HL-60 (cell line): Measurements from ENCODE around the gene POLR2L.

Experiments used
- DNase-seq, 2 experiments: peaks; one replicate each; pipeline ENCODE4 v3.0.0-alpha.2; 2010 to 2020; ENCODE audit warnings: low read depth in 1 of 2, low spot score in 1 of 2
- H3K27ac ChIP-seq: fragments of 250-450 bp; sonication (Bioruptor Pico); replicated peaks from 2 replicates; pipeline ENCODE4 v1.5.1; 2020; ENCODE audit warnings: mild to moderate bottlenecking, moderate library complexity
- H3K27me3 ChIP-seq: fragments of 250-450 bp; sonication (Bioruptor Pico); 2 replicates; pipeline ENCODE4 v1.5.1; 2021; ENCODE audit warnings: mild to moderate bottlenecking, moderate library complexity; ENCODE audit not compliant: insufficient read depth, poor library complexity, severe bottlenecking
- H3K4me3 ChIP-seq: replicated peaks from 2 replicates; pipeline ENCODE4 v1.5.1; 2011; ENCODE audit warnings: mild to moderate bottlenecking, control low read depth, low read length; ENCODE audit not compliant: insufficient read depth
- GABPA ChIP-seq: IDR thresholded peaks from 2 replicates; pipeline ENCODE4 v1.6.1; 2012; ENCODE audit warnings: low read depth
- POLR2AphosphoS5 ChIP-seq: IDR thresholded peaks from 2 replicates; pipeline ENCODE4 v1.6.1; 2012; ENCODE audit warnings: low read depth
- SPI1 ChIP-seq: IDR thresholded peaks from 2 replicates; pipeline ENCODE4 v1.6.1; 2012; ENCODE audit warnings: low read depth, mild to moderate bottlenecking, borderline replicate concordance
- TF ChIP-seq, protein P1 (sequence below): IDR thresholded peaks from 2 replicates; pipeline ENCODE4 v1.6.1; 2012; ENCODE audit warnings: low read depth; ENCODE audit not compliant: insufficient replicate concordance
- TF ChIP-seq, protein P2 (sequence below): IDR thresholded peaks from one replicate; pipeline ENCODE4 v1.5.1; 2011; ENCODE audit warnings: low read length, control low read depth, inconsistent platforms; ENCODE audit not compliant: insufficient read depth

The POLR2L gene

GRCh38 chr11:886568-886967 lies 44.2 kb upstream of the POLR2L start:
- no peak for TF ChIP-seq GABPA
- TF ChIP-seq SPI1: no peak
- no peak for TF ChIP-seq POLR2AphosphoS5
- TF ChIP-seq, protein P1, sequence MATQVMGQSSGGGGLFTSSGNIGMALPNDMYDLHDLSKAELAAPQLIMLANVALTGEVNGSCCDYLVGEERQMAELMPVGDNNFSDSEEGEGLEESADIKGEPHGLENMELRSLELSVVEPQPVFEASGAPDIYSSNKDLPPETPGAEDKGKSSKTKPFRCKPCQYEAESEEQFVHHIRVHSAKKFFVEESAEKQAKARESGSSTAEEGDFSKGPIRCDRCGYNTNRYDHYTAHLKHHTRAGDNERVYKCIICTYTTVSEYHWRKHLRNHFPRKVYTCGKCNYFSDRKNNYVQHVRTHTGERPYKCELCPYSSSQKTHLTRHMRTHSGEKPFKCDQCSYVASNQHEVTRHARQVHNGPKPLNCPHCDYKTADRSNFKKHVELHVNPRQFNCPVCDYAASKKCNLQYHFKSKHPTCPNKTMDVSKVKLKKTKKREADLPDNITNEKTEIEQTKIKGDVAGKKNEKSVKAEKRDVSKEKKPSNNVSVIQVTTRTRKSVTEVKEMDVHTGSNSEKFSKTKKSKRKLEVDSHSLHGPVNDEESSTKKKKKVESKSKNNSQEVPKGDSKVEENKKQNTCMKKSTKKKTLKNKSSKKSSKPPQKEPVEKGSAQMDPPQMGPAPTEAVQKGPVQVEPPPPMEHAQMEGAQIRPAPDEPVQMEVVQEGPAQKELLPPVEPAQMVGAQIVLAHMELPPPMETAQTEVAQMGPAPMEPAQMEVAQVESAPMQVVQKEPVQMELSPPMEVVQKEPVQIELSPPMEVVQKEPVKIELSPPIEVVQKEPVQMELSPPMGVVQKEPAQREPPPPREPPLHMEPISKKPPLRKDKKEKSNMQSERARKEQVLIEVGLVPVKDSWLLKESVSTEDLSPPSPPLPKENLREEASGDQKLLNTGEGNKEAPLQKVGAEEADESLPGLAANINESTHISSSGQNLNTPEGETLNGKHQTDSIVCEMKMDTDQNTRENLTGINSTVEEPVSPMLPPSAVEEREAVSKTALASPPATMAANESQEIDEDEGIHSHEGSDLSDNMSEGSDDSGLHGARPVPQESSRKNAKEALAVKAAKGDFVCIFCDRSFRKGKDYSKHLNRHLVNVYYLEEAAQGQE: no peak
- TF ChIP-seq, protein P2, sequence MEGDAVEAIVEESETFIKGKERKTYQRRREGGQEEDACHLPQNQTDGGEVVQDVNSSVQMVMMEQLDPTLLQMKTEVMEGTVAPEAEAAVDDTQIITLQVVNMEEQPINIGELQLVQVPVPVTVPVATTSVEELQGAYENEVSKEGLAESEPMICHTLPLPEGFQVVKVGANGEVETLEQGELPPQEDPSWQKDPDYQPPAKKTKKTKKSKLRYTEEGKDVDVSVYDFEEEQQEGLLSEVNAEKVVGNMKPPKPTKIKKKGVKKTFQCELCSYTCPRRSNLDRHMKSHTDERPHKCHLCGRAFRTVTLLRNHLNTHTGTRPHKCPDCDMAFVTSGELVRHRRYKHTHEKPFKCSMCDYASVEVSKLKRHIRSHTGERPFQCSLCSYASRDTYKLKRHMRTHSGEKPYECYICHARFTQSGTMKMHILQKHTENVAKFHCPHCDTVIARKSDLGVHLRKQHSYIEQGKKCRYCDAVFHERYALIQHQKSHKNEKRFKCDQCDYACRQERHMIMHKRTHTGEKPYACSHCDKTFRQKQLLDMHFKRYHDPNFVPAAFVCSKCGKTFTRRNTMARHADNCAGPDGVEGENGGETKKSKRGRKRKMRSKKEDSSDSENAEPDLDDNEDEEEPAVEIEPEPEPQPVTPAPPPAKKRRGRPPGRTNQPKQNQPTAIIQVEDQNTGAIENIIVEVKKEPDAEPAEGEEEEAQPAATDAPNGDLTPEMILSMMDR: no peak
- no peak for DNase-seq
- H3K27ac ChIP-seq: no peak overlapping the region
- no peaks in the 10 kb centered on the region for H3K27me3 ChIP-seq
- H3K4me3 ChIP-seq: no peak overlapping the region

DNA sequence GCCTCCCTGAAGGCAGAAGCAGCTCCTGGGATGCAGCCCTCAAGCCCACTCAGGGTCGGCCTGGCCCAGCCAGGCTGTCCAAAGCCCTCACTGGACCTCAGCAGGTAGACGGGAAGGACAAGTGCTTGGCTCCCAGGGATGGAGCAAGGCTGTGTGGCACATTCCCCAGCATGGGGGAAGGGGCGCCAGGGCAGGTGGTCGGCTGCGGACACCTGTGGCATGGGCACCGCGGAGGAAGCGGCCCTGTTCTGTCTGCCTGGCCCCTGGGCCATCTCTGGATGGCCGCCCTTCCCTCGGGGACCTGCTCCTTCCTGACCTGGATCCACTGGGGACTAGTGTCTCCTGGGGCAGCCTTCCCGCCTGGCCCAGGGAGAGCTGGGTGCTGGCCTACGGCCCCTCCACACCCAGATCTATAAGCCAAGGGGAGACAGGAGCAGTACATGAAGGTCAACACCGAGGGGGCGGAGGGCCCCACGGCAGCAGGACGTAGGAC lies 42.3 kb upstream of the POLR2L start:
- no peak overlapping the region for H3K4me3 ChIP-seq
- H3K27ac ChIP-seq: no peak overlapping the region
- DNase-seq: no peak
- no peaks in the 10 kb centered on the region for H3K27me3 ChIP-seq
- TF ChIP-seq GABPA (no peak), SPI1 (no peak), POLR2AphosphoS5 (no peak)
- TF ChIP-seq, protein P1: no peak
- TF ChIP-seq, protein P2: no peak

DNA sequence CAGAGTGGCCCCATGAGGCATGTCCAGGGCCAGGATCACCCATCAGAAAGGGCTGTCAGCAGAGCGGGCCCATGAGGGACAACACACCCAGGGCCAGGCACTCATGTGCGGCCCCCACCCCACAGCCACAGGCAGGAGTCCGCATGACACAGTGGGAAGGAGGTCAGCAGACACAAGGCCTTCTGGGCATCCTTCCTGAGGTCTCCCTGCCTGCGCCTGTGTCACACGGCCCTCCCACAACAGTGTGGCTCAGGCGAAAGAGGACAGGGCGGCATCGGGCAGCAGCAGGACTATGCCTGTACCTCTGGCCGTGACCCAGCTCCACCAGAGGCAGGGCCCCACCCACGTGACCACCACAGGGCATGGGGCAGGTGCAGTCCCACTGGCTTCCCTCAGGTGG lies 41.2 kb upstream of the POLR2L start:
- Histone ChIP-seq H3K27me3 (no peaks in the 10 kb centered on the region), H3K27ac (no peak overlapping the region), H3K4me3 (no peak overlapping the region)
- no peak for TF ChIP-seq GABPA
- TF ChIP-seq POLR2AphosphoS5: no peak
- no peak for TF ChIP-seq SPI1
- TF ChIP-seq, protein P1: no peak
- TF ChIP-seq, protein P2: no peak
- no peak for DNase-seq
